Jurkat, Clone E6-1 (cell line): ENCODE measurements around the gene MAML2.

Source experiments
- DNase-seq: peaks from one replicate; pipeline ENCODE4 v3.0.0-alpha.2; 2011; ENCODE audit warnings: low read depth, low spot score
- H3K4me3 ChIP-seq: 2 replicates; pipeline ENCODE4 v1.5.1; 2011; ENCODE audit warnings: mild to moderate bottlenecking, low read length, control low read depth, moderate library complexity

Gene MAML2

DNA sequence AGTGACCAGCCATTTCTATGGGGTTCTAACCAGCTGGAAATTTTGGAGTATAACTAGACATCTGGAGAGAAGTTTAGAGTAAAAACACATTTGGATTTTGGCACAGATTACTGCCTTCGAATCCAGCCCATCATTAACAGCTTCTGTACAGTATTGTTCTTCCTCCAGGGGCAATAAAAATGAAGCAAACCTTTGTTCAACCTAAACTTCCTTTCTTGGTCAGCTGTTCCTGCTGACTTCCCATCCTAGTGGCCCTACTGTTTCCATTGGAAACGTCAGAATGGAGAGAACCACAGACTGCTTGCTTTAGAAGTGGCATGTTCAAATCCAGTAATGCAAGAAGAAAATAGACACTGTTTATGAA is 215.4 kb downstream of the MAML2 start:
- DNase-seq: no peak
- no peak overlapping the region for H3K4me3 ChIP-seq

DNA sequence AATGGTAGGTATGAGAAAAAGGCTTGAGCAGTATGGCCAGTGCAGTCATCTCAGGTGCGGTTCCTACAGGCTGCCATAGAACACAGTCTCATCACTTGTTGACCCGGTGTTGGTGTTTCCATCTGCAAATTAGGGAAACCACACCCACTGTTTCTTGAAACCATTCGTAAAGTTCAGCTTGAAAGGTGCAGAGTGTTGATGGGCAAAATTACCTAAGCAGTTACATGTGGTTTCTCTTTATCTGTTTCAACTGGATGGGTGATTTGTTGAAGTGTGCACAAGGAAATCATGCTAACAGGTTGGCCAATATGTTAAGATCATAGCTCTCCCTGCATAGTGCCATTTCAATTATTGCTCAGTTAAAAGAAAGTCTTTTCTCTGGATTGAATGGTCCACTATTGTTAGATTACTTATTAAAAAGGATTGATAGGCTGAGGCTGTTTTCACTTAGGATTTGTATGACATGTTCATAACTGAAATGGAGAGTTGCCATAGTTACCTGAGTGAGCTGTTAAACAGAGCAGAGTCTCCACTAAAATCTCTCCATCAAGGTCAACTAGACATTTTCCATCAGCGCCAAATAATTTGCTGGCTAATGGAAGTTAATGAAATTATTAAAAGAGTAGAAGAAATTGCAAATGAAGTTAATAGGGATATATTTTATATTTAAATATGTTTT is 215.9 kb downstream of the MAML2 start:
- no peak for DNase-seq
- H3K4me3 ChIP-seq: no peak overlapping the region

DNA sequence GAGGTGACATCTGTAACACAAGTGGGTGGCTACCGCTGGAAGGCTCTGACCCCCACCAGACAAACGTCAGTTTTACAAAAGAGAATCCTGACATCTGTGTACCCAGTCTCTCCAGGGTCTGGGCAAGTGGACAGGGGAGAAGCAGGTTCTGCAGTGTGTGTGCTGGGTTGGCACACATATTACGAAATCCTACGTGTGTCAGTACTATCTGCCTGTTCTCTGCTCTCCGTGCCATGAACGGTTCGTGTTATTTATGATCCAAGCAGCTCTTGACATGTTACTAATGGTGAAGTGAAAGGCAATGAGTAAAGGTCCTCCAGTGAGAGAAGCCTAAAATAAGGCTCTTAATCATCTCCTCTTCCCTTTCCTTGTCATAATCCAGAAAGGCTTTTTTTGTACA is 217.6 kb downstream of the MAML2 start:
- DNase-seq: no peak
- no peak overlapping the region for H3K4me3 ChIP-seq

DNA sequence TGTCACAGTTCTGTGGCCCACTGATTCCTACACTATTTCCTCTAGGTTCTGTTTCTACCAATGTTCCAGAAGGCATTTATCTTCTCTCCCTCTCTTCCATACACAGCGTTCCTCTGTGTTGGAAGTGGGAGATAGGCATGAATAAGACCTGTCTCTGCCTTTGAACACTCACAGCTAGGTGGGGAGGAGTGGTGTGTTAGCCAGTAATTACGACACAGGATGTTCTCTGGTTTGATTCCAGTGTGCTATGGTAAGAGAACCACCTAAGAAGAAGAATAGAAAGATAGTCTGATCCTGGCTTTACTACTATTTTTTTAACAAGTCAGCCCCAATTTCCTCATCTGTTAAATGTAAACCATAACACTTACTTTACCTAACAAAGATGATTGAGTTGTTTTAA is 218.8 kb downstream of the MAML2 start:
- no peak for DNase-seq
- H3K4me3 ChIP-seq: no peak overlapping the region

DNA sequence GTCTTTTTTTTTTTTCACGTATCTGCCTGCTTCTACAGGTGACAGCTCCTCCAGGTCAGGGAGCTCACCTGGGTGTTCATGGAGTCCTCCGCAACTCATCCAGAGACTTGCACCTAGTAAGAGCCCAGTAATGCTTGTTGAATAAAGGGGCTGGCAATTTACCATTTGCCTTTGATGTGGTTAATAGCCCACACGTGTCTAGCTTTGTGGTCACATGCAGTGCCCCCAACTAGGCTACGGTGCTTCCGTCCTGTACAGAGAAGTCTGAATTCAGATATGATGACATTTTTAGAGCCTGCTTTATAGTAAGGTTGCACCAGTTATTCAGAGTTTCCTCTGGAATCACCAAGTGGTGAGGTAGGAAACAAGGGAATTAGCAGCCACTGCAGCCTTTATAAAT is 219.7 kb downstream of the MAML2 start:
- no peak overlapping the region for H3K4me3 ChIP-seq
- DNase-seq: peak; percentile 7

DNA sequence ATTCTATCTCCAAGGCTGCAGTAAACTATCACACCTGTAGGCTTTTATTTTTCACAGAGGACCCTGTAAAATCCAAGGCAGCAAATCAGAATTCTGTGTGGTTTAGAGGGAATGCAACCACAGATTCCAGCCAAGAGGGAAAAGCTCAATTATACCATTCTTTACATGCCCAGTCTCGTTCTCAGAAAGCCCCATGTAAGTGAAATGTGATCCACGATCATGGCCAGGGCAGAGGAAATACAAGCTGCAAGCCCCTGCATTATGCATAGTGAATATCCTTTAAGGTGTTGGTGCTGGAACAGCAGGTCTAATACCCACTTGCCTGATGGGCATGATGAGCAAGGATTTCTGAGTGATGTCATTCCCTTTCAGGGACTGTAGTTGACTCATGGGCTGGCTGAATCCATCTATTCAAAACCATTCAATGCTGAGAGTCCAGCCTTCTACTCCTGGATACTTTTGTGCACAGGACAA is 220.4 kb downstream of the MAML2 start:
- DNase-seq: no peak
- no peak overlapping the region for H3K4me3 ChIP-seq

- no peak overlapping the region for H3K4me3 ChIP-seq
- no peak for DNase-seq
These were observed 223.8 kb downstream of the MAML2 start for GRCh38 chr11:96119211-96119610.

GRCh38 chr11:96116376-96116775 is 226.6 kb downstream of the MAML2 start:
- DNase-seq: no peak
- H3K4me3 ChIP-seq: no peak overlapping the region

- H3K4me3 ChIP-seq: no peak overlapping the region
- DNase-seq: no peak
These were observed 228.6 kb downstream of the MAML2 start for GRCh38 chr11:96114178-96115064.

- no peak overlapping the region for H3K4me3 ChIP-seq
- no peak for DNase-seq
These were observed 229.8 kb downstream of the MAML2 start for GRCh38 chr11:96113193-96113681.

DNA sequence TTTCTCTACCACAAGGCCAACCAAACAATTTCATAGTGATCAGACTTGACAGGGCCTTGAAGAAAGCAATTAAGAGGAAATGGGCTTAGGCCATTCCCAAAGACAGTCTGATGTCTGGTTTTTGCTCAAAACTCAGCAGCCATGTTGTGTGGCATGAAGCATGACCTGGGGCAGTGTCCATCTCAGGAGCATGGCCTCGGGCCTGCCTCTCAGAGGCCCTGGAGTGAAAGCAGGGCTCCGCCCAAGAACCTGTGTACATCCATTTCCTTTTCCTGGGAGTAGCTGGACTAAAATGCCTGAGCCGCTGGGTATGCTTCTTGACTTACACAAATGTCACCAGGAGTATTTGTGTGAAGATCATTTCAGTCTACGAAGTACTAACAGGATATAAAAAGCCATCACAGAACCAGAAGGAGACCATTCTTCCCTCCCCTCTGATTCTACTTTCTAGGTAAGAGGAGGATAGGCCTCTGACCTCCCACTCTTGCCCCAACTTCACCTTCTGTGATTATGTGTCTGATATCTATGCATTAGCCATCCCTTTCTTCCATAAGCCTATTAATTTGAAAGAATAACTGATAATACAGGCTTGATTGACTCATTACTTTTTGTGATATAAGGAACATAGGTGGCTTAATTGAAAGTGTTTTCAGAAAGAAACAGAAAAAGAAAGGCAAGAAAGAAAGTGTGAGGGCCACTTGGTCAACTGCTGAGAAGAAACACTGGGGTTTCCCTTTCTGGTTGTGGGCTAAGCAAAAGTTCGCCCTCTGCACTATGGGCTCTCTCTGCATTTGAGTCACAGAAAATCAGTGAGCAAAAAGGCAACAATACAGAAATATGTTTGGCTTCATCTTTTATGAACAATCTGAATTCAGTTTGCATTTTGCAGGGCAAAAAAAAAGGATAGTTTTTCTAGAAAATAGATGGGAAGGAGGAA is 230.5 kb downstream of the MAML2 start:
- no peak overlapping the region for H3K4me3 ChIP-seq
- DNase-seq: no peak

DNA sequence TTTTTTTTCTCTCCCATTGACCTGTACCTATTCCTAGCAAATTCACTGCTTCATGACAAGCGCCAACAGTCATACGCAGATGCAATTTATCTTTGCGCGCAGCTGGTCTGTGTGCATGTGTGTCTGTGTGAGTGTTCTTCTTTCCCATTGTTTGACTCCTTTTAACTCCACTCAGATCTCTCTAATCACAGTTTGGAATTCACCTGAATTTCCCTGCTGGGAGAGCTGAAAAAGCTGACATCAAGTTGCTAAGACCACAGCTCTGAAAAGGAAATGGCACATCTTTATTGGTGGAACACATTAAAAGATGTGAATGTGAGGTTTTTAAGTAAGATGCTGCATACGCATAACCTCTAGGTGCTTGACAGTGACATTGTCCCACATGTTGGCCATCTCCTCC is 231.7 kb downstream of the MAML2 start:
- no peak overlapping the region for H3K4me3 ChIP-seq
- DNase-seq: no peak

- H3K4me3 ChIP-seq: no peak overlapping the region
- DNase-seq: no peak
These were observed 232.7 kb downstream of the MAML2 start for GRCh38 chr11:96110302-96110701.

DNA sequence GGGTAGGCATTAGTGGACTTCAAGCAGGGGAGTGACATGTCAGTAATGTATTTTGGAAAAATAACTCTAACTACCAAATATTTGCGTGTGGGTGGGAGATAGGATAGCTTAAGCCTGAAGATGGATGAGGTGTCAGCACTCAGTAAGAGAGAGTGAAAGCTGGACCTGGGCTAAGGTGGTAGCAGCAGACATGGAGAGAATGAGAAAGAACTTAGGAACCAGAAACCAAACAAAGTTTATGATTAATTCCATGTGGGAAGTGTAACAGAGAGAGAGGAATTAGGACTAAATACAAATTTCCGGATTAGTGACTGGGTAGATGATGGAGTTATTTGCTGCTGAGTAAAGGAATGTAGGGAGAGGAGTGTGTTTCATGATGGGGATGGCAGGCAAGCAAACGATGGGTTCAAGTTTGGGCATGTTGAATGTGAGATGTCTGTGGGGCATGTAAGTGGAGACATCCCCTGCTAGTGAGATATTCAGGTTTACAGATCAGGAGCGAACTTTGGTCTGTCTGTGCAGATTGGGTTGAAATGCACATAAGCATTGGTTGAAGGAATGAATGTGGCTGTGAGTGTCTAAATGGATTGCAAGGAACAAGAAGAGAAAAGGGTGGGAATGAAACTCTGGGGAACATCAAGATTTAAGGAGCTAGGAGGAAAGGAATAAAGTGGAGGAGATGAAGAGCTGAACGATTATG is 233.5 kb downstream of the MAML2 start:
- no peak overlapping the region for H3K4me3 ChIP-seq
- no peak for DNase-seq

- H3K4me3 ChIP-seq: no peak overlapping the region
- DNase-seq: no peak
These were observed 235.7 kb downstream of the MAML2 start for GRCh38 chr11:96107143-96107824.

GRCh38 chr11:96106645-96107044 is 236.3 kb downstream of the MAML2 start:
- H3K4me3 ChIP-seq: no peak overlapping the region
- DNase-seq: no peak

GRCh38 chr11:96105944-96106343 is 237.1 kb downstream of the MAML2 start:
- H3K4me3 ChIP-seq: no peak overlapping the region
- no peak for DNase-seq

- no peak for DNase-seq
These were observed 237.6 kb downstream of the MAML2 start for GRCh38 chr11:96105197-96105895.

More at GRCh38 chr11:96105197-96105895, 237.6 kb downstream of the MAML2 start:
- no peak overlapping the region for H3K4me3 ChIP-seq
